Fibroblast of skin of right quadriceps (primary cell): Measurements from ENCODE around the gene INPP5B.

Experiments used
- DNase-seq: peaks from one replicate; pipeline ENCODE4 v3.0.0-alpha.2; 2013

The INPP5B gene

GRCh38 chr1:37865348-37866120 is 81.3 kb downstream of the INPP5B start:
- DNase-seq, result peak; percentile 20

- no peak for DNase-seq
Observed at GRCh38 chr1:37862330-37862729, 84.5 kb downstream of the INPP5B start.

- no peak for DNase-seq
Observed at GRCh38 chr1:37861151-37861550, 85.7 kb downstream of the INPP5B start.

DNA sequence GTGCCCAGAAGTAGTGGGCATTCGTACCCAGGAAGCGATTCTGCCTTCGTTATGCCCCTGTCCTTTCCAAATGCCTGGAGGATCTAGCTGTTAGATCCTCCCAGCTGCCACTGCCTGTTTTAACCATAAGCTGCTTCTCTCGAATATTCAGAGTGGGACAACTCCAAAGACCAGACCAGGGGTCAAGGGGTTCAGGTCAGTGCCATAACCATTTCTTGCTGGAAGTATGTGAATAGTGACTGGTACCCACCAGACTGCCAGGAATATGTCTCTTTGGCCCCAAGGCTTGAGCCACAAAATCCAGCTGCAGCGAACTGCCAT is 86.5 kb downstream of the INPP5B start:
- no peak for DNase-seq

DNA sequence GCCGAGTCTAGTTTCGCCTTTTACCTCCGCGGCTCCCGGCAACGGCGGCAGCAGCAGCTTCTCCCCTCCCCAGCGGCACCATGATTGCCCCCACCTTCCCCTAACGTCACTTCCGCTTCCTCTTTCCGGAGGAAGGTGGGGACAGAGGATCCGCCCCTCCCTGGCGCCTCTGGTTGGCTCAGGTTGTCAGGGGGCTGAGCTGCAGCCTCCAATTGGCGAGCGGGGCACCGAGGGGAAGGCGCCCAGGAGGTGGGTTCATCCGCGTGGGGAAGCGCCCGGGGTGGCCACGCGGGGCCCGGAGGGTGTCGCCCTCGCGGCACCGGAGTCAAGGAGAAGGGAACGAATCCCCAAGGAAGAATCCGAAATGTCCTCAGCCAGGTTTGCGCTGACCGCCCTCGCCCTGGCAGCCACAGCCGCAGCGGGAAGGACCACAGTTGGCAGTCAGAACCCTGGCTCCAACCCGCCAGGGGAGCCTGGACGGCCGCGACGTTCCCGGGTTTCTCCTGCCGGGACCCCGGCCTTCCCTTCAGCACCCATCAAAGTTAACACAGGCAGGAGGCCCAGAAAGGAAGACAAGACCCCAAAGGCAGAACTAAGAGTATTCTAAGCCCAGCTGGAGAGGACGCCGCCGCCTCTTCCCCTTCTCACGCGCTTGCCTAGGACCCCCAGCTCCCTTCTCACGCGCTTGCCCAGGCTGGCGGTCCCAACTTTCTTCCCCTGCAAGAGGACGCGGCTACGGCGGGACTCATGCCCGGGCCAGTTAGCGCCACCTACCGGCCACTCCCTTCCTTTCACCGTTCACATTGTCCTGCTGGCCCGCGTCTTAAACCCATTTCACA is 87.1 kb downstream of the INPP5B start, which contains the start of gene MTF1:
MTF1 (minus strand) TSS at position 86 of the 839 bp plus-strand sequence. CDS start 1,934 bp downstream, outside the sequence.
- DNase-seq, result peak; percentile 97

DNA sequence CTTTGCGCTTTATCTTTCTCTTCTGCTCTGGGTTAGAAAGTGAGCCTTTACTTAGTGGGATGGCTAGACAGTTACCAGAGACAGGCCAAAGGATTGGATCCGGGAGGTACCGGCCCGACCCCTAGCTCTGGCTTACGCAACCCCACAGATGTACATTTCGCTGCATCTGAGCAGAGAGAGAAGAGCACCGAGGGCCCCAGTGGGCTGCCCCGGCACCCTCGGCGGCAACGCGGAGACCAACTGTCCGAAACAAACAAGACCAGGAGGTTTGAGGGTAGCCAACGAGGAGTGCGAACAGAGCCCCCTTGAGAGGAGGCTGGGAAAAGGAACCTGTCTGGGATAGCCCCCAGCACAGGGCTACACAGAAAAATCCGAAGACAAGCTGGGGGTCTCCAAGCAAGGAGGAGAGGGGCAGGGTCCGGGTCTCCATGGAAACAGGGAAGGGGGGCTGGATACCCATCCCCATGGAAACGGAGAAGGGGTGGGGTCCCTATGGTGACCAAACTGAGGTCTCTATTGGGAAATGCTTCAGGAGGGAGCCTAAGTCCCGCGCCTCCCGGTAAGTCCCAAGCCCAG is 87.8 kb downstream of the INPP5B start:
- no peak for DNase-seq

- no peak for DNase-seq
Observed at GRCh38 chr1:37854406-37854805, 92.4 kb downstream of the INPP5B start.

GRCh38 chr1:37853157-37853556 is 93.7 kb downstream of the INPP5B start:
- no peak for DNase-seq

GRCh38 chr1:37851782-37852210 is 95.1 kb downstream of the INPP5B start:
- no peak for DNase-seq

DNA sequence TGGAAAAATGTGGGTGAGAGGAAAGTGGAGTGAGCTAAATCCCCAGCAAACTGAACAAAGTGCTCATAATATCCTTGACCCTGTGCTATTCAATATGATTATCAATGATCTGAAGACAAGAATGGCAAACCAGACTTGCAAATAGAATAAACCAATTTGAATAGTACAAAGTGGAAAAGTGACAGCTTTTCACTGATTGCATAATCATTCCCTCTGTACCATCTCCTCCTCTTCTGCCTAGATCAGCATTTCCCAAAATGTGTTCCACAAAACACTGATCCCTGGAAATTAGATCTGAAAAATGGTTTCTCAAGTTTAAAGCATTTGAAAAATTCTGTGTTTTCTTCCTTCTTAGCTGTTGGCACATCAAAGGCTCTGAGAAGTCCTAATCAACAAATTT is 95.6 kb downstream of the INPP5B start:
- no peak for DNase-seq

DNA sequence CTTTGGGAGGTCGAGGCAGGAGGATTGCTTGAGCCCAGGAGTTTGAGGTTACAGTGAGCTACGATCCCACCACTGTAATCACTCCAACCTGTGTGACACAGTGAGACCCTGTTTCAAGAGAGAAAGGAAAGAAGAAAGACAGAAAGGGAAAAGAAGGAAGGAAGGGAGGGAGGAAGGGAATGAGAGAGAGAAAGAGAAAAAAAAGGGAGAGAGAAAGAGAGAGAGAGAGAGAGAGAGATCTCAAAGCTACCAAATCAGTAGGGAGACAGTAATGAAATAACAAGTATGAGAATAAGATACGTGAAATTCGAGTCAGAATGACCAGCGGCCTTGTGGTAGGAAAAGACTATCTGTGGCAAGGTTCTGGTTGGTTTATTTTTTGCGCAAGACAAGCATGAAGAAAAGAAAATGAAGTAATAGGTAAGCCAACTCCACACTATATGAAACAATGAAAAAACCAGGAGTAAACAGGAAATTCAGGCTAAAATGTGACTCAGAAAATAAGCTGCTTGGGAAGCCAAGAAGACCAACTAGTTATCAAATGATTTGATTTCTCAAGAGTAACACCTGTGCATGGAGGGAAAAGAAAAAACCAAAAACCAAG is 96.4 kb downstream of the INPP5B start:
- DNase-seq, result no peak

GRCh38 chr1:37849480-37849879 is 97.4 kb downstream of the INPP5B start:
- no peak for DNase-seq

DNA sequence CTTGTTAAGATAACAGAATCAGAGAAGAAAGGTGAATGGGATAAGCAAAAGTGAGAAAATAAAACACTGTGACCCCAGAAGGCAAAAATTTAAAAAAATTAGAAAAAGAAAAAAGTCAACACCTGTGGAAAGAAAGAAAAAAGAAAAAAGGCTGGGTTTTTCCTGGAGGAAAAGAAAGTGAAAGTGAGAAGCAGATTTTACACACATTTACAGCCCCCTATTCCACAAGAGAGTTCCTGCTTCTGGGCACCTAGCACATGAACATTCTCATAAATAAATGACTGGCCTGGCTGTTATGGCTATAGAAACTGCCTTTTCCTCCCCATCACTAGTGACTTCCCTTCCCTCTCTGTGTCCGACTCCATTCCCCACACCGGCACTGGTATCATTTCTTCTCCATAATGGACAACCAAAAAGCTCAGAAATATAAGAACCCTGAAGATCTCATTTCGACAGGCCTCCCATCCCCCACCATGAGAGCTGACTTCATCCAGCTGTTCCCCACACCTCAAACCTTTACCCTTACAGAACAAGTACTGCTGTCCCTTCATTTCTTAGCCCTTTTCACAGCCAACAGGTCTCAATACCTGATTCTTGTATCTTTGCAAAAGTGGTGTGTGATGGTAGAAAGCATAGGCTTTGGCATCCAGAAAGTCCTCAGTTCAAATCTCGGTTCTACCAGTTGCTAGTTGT is 100.1 kb downstream of the INPP5B start:
- DNase-seq, result no peak

- no peak for DNase-seq
Observed at GRCh38 chr1:37845786-37846185, 101.1 kb downstream of the INPP5B start.

- no peak for DNase-seq
Observed at GRCh38 chr1:37845049-37845646, 101.7 kb downstream of the INPP5B start.

- no peak for DNase-seq
Observed at GRCh38 chr1:37844536-37844935, 102.3 kb downstream of the INPP5B start.

DNA sequence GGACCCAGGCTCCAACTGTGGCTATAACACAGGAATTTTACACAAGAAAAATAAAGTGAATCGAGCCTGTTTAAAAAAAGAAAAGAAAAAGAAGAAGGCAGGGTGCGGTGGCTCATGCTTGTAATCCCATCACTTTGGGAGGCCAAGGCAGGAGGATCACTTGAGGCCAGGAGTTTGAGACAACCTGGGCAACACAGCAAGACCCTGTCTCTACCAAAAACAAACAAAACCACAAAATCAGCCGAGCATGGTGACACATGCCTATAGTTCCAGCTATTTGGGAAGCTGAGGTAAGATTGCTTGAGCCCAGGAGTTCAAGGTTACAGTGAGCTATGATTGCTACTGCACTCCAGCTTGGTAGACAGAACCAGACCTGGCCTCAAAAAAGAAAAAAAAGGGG is 105.2 kb downstream of the INPP5B start:
- DNase-seq, result no peak

- no peak for DNase-seq
Observed at GRCh38 chr1:37840711-37841110, 106.1 kb downstream of the INPP5B start.

DNA sequence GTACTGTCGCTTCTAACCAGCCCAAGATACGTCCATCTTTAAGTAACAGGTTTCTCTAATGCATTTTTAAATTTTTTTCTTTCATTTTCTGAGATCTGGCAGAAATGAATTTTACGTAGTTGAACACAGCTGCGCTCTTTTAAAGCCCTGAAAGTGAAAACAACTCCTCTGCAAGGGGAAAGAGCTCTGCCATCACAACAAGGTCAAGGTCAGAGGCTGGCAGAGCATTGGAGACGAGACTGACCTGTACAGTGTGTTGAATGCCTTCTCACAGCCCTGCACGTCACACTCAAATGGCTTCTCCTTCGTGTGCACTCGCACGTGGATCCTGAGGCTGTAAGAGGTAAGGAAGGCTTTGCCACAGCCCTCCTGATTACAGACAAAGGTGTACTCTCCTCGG is 107.2 kb downstream of the INPP5B start:
- no peak for DNase-seq

DNA sequence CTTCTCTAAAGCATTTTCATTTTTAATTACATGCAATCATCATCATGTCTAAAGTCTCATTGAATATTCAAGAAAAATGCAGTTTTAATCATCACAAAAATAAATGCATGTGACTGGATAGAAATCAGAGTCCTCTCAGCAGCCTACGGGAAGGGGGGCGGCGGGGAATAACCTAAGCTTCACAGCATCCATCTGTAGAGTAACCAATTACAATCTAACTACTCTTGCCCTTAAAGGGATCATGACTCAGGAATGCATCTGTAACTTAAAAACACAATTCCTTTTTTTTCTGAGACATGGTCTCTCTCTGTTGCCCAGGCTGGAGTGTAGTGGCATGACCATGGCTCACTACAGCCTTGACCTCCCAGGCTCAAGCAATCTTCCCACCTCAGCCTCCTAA is 110.1 kb downstream of the INPP5B start:
- DNase-seq, result no peak

- DNase-seq, result no peak
Observed at GRCh38 chr1:37831809-37832208, 115.0 kb downstream of the INPP5B start.

GRCh38 chr1:37831109-37831508 is 115.7 kb downstream of the INPP5B start:
- DNase-seq, result no peak
